Measurements from ENCODE around the gene LY6G6C. TPM values are rescaled to one million over a fixed set of nuclear protein-coding genes. Genes with fewer than 3 reads are reported as not detected.

LY6G6C gene
- total and polyA plus RNA-seq, 10 of the 15 experiments (the other 5 are each of a cell fraction or from before 2014, with no cell fraction given), result not detected

- TF ChIP-seq PAX5 (IDR thresholded peaks at IDR 0.05; ENCODE audit: borderline replicate concordance, low read depth, low read length), result no peak
- no peak for TF ChIP-seq NR2C2 (IDR thresholded peaks at IDR 0.05; ENCODE audit: borderline replicate concordance, control insufficient read depth, insufficient read length, low read depth)
- no peak for TF ChIP-seq CHD4 (IDR thresholded peaks at IDR 0.05)
- no peak for TF ChIP-seq HDAC6 (IDR thresholded peaks at IDR 0.05; ENCODE audit: unreplicated experiment)
- no peak for TF ChIP-seq SKIL (IDR thresholded peaks at IDR 0.05; ENCODE audit: low read depth, poor library complexity, severe bottlenecking)
- TF ChIP-seq ZNF274 (IDR thresholded peaks at IDR 0.05; ENCODE audit: insufficient read depth, insufficient read length), result no peak
- no peak for TF ChIP-seq STAT3 (IDR thresholded peaks at IDR 0.05; ENCODE audit: low read depth, low read length)
- TF ChIP-seq E4F1 (IDR thresholded peaks at IDR 0.05; ENCODE audit: borderline replicate concordance, partially characterized antibody), result peak; percentile 82
- no peak for TF ChIP-seq CBX5 (IDR thresholded peaks at IDR 0.05; ENCODE audit: low read depth)
- peak; percentile 52 for TF ChIP-seq EED (IDR thresholded peaks at IDR 0.05; ENCODE audit: low read depth)
- peak; percentile 23; the same call in 1 of the 2 replicates for TF ChIP-seq MTA2 (IDR thresholded peaks at IDR 0.05; ENCODE audit: low read depth)
- TF ChIP-seq HDGF (IDR thresholded peaks at IDR 0.05), result peak; percentile 18; the same call in 1 of the 2 replicates
- TF ChIP-seq HCFC1 (IDR thresholded peaks at IDR 0.05; ENCODE audit: low read length), result no peak
- no peak for TF ChIP-seq STAT1 (conservative IDR thresholded peaks at IDR 0.05)
- TF ChIP-seq, protein P1, sequence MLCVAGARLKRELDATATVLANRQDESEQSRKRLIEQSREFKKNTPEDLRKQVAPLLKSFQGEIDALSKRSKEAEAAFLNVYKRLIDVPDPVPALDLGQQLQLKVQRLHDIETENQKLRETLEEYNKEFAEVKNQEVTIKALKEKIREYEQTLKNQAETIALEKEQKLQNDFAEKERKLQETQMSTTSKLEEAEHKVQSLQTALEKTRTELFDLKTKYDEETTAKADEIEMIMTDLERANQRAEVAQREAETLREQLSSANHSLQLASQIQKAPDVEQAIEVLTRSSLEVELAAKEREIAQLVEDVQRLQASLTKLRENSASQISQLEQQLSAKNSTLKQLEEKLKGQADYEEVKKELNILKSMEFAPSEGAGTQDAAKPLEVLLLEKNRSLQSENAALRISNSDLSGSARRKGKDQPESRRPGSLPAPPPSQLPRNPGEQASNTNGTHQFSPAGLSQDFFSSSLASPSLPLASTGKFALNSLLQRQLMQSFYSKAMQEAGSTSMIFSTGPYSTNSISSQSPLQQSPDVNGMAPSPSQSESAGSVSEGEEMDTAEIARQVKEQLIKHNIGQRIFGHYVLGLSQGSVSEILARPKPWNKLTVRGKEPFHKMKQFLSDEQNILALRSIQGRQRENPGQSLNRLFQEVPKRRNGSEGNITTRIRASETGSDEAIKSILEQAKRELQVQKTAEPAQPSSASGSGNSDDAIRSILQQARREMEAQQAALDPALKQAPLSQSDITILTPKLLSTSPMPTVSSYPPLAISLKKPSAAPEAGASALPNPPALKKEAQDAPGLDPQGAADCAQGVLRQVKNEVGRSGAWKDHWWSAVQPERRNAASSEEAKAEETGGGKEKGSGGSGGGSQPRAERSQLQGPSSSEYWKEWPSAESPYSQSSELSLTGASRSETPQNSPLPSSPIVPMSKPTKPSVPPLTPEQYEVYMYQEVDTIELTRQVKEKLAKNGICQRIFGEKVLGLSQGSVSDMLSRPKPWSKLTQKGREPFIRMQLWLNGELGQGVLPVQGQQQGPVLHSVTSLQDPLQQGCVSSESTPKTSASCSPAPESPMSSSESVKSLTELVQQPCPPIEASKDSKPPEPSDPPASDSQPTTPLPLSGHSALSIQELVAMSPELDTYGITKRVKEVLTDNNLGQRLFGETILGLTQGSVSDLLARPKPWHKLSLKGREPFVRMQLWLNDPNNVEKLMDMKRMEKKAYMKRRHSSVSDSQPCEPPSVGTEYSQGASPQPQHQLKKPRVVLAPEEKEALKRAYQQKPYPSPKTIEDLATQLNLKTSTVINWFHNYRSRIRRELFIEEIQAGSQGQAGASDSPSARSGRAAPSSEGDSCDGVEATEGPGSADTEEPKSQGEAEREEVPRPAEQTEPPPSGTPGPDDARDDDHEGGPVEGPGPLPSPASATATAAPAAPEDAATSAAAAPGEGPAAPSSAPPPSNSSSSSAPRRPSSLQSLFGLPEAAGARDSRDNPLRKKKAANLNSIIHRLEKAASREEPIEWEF (IDR thresholded peaks at IDR 0.05; ENCODE audit: insufficient replicate concordance, low read depth, low read length), result peak; percentile 25
- TF ChIP-seq SMAD1 (IDR thresholded peaks at IDR 0.05; ENCODE audit: low read depth, partially characterized antibody), result peak; percentile 35
- no peak for TF ChIP-seq RAD51 (IDR thresholded peaks at IDR 0.05)
- no peak for TF ChIP-seq RCOR1 (conservative IDR thresholded peaks at IDR 0.05; ENCODE audit: low read depth, low read length)
- no peak for TF ChIP-seq FOXK2 (IDR thresholded peaks at IDR 0.05)
- TF ChIP-seq SIN3A (IDR thresholded peaks at IDR 0.05; ENCODE audit: low read depth, low read length), result peak; percentile 58; the same call in 1 of the 2 replicates
- TF ChIP-seq RB1 (IDR thresholded peaks at IDR 0.05; ENCODE audit: borderline replicate concordance), result 0 out of 2 replicates have a peak, but pooled peaks have one; percentile 3
- peak; percentile 50; the same call in 1 of the 2 replicates for TF ChIP-seq TCF3 (IDR thresholded peaks at IDR 0.05; ENCODE audit: borderline replicate concordance, insufficient read depth, low read depth, low read length)
Measured at GRCh38 chr6:31736021-31736767, 14.6 kb upstream of the LY6G6C start, which contains the start of gene CLIC1 (continued).

Data from GM12878 (cell line).